ENCODE measurements around the gene ITPRIPL2. TPM values are rescaled to one million over a fixed set of nuclear protein-coding genes. Genes with fewer than 3 reads are reported as not detected.

The ITPRIPL2 gene
- polyA plus RNA-seq, 1 donor from 2014 or later, result not detected

- Histone ChIP-seq H3K4me3 (ENCODE audit: low read length) (no peak overlapping the region), H3K9me3 (ENCODE audit: low read length) (no peaks in the 10 kb centered on the region), H3F3A (ENCODE audit: insufficient read depth, low read length, poor library complexity, severe bottlenecking) (no peaks in the 10 kb centered on the region), H3K36me3 (ENCODE audit: insufficient read depth, low read length) (no peaks in the 10 kb centered on the region), H3K9me2 (ENCODE audit: insufficient read depth, low read length) (no peaks in the 10 kb centered on the region), H4K20me1 (ENCODE audit: insufficient read depth) (no peaks in the 10 kb centered on the region), H2AFZ (ENCODE audit: low read depth, low read length) (no peak overlapping the region), H3K4me2 (ENCODE audit: low read length) (no peak overlapping the region), H3K79me2 (replicated peaks; ENCODE audit: insufficient read depth, low read length) (no peaks in the 10 kb centered on the region), H3K27ac (ENCODE audit: low read length) (no peak overlapping the region), H3K27me3 (ENCODE audit: insufficient read depth, low read depth, low read length) (peaks cover 23% of the 10 kb centered on the region), H3K9ac (ENCODE audit: low read length) (no peak overlapping the region)
- TF ChIP-seq SMC3 (conservative IDR thresholded peaks at IDR 0.05; ENCODE audit: poor library complexity) (no peak), TAF1 (IDR thresholded peaks at IDR 0.05; ENCODE audit: low read depth) (no peak), POLR2AphosphoS5 (IDR thresholded peaks at IDR 0.05) (no peak), CTCF (IDR thresholded peaks at IDR 0.05; ENCODE audit: poor library complexity, severe bottlenecking) (no peak), EP300 (conservative IDR thresholded peaks at IDR 0.05; ENCODE audit: poor library complexity, severe bottlenecking) (no peak), MXI1 (conservative IDR thresholded peaks at IDR 0.05; ENCODE audit: poor library complexity, severe bottlenecking) (no peak), RAD21 (conservative IDR thresholded peaks at IDR 0.05) (no peak), EZH2 (IDR thresholded peaks at IDR 0.05; ENCODE audit: borderline replicate concordance, insufficient read depth, low read length, poor library complexity, severe bottlenecking) (no peak)
- TF ChIP-seq, protein P1, sequence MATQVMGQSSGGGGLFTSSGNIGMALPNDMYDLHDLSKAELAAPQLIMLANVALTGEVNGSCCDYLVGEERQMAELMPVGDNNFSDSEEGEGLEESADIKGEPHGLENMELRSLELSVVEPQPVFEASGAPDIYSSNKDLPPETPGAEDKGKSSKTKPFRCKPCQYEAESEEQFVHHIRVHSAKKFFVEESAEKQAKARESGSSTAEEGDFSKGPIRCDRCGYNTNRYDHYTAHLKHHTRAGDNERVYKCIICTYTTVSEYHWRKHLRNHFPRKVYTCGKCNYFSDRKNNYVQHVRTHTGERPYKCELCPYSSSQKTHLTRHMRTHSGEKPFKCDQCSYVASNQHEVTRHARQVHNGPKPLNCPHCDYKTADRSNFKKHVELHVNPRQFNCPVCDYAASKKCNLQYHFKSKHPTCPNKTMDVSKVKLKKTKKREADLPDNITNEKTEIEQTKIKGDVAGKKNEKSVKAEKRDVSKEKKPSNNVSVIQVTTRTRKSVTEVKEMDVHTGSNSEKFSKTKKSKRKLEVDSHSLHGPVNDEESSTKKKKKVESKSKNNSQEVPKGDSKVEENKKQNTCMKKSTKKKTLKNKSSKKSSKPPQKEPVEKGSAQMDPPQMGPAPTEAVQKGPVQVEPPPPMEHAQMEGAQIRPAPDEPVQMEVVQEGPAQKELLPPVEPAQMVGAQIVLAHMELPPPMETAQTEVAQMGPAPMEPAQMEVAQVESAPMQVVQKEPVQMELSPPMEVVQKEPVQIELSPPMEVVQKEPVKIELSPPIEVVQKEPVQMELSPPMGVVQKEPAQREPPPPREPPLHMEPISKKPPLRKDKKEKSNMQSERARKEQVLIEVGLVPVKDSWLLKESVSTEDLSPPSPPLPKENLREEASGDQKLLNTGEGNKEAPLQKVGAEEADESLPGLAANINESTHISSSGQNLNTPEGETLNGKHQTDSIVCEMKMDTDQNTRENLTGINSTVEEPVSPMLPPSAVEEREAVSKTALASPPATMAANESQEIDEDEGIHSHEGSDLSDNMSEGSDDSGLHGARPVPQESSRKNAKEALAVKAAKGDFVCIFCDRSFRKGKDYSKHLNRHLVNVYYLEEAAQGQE (IDR thresholded peaks at IDR 0.05; ENCODE audit: borderline replicate concordance), result no peak
These were observed 3.0 kb upstream of the ITPRIPL2 start for GRCh38 chr16:19110537-19111360.

- no peaks in the 10 kb centered on the region for H4K20me1 ChIP-seq (ENCODE audit: insufficient read depth)
- H3K9me2 ChIP-seq (ENCODE audit: insufficient read depth, low read length), result no peaks in the 10 kb centered on the region
- no peak for TF ChIP-seq CTCF (IDR thresholded peaks at IDR 0.05; ENCODE audit: poor library complexity, severe bottlenecking)
- TF ChIP-seq TAF1 (IDR thresholded peaks at IDR 0.05; ENCODE audit: low read depth), result no peak
- no peak for TF ChIP-seq SMC3 (conservative IDR thresholded peaks at IDR 0.05; ENCODE audit: poor library complexity)
- no peak for TF ChIP-seq EP300 (conservative IDR thresholded peaks at IDR 0.05; ENCODE audit: poor library complexity, severe bottlenecking)
- TF ChIP-seq, protein P1 (IDR thresholded peaks at IDR 0.05; ENCODE audit: borderline replicate concordance), result no peak
- no peak for TF ChIP-seq EZH2 (IDR thresholded peaks at IDR 0.05; ENCODE audit: borderline replicate concordance, insufficient read depth, low read length, poor library complexity, severe bottlenecking)
- TF ChIP-seq RAD21 (conservative IDR thresholded peaks at IDR 0.05), result no peak
- TF ChIP-seq MXI1 (conservative IDR thresholded peaks at IDR 0.05; ENCODE audit: poor library complexity, severe bottlenecking), result no peak
- TF ChIP-seq POLR2AphosphoS5 (IDR thresholded peaks at IDR 0.05), result no peak
- H3K79me2 ChIP-seq (replicated peaks; ENCODE audit: insufficient read depth, low read length), result no peaks in the 10 kb centered on the region
- H2AFZ ChIP-seq (ENCODE audit: low read depth, low read length), result no peak overlapping the region
- H3K27ac ChIP-seq (ENCODE audit: low read length), result no peak overlapping the region
- H3F3A ChIP-seq (ENCODE audit: insufficient read depth, low read length, poor library complexity, severe bottlenecking), result no peaks in the 10 kb centered on the region
- H3K27me3 ChIP-seq (ENCODE audit: insufficient read depth, low read depth, low read length), result peaks cover 27% of the 10 kb centered on the region
- H3K9me3 ChIP-seq (ENCODE audit: low read length), result no peaks in the 10 kb centered on the region
- no peak overlapping the region for H3K9ac ChIP-seq (ENCODE audit: low read length)
- H3K4me3 ChIP-seq (ENCODE audit: low read length), result no peak overlapping the region
- H3K4me2 ChIP-seq (ENCODE audit: low read length), result no peak overlapping the region
- H3K36me3 ChIP-seq (ENCODE audit: insufficient read depth, low read length), result no peaks in the 10 kb centered on the region
These were observed 1.7 kb upstream of the ITPRIPL2 start for GRCh38 chr16:19112099-19112407.

All from neural cell (in vitro differentiated cells).